Activated T-cell treated with anti-CD3 and anti-CD28 coated beads for 48 hours (primary cell): ENCODE measurements around the gene THSD7B.

Source experiments
- DNase-seq: peaks from one replicate; pipeline ENCODE4 v3.0.0-alpha.2; 2020; ENCODE audit warnings: low read depth

Gene THSD7B

GRCh38 chr2:136801661-136802060, 36.3 kb downstream of the THSD7B start:
- DNase-seq, result no peak

GRCh38 chr2:136809998-136810397, 44.7 kb downstream of the THSD7B start:
- DNase-seq, result no peak

GRCh38 chr2:136818839-136819238, 53.5 kb downstream of the THSD7B start:
- no peak for DNase-seq

- DNase-seq, result no peak
Measured at GRCh38 chr2:136823291-136823690, 57.9 kb downstream of the THSD7B start.

GRCh38 chr2:136828162-136828561, 62.8 kb downstream of the THSD7B start:
- no peak for DNase-seq

- DNase-seq, result no peak
Measured at GRCh38 chr2:136828774-136829173, 63.4 kb downstream of the THSD7B start.

- no peak for DNase-seq
Measured at GRCh38 chr2:136844546-136844945, 79.2 kb downstream of the THSD7B start.

GRCh38 chr2:136858656-136859055, 93.3 kb downstream of the THSD7B start:
- no peak for DNase-seq

GRCh38 chr2:136860443-136860958, 95.2 kb downstream of the THSD7B start:
- DNase-seq, result no peak

- DNase-seq, result no peak
Measured at GRCh38 chr2:136863468-136863867, 98.1 kb downstream of the THSD7B start.

GRCh38 chr2:136863874-136864273, 98.5 kb downstream of the THSD7B start:
- DNase-seq, result no peak

- DNase-seq, result no peak
Measured at GRCh38 chr2:136871424-136871823, 106.1 kb downstream of the THSD7B start.

- DNase-seq, result no peak
Measured at GRCh38 chr2:136874258-136874657, 108.9 kb downstream of the THSD7B start.

GRCh38 chr2:136891100-136891499, 125.8 kb downstream of the THSD7B start:
- DNase-seq, result no peak

- no peak for DNase-seq
Measured at GRCh38 chr2:136894007-136894634, 128.8 kb downstream of the THSD7B start.

GRCh38 chr2:136901732-136902131, 136.4 kb downstream of the THSD7B start:
- DNase-seq, result no peak

- no peak for DNase-seq
Measured at GRCh38 chr2:136905779-136906178, 140.4 kb downstream of the THSD7B start.

GRCh38 chr2:136909777-136910176, 144.4 kb downstream of the THSD7B start:
- no peak for DNase-seq

GRCh38 chr2:136916131-136916530, 150.8 kb downstream of the THSD7B start:
- no peak for DNase-seq

- DNase-seq, result no peak
Measured at GRCh38 chr2:136917411-136917881, 152.1 kb downstream of the THSD7B start.

GRCh38 chr2:136919682-136920081, 154.3 kb downstream of the THSD7B start:
- DNase-seq, result no peak

GRCh38 chr2:136920652-136921333, 155.4 kb downstream of the THSD7B start:
- DNase-seq, result no peak

- DNase-seq, result no peak
Measured at GRCh38 chr2:136927156-136927555, 161.8 kb downstream of the THSD7B start.

GRCh38 chr2:136929531-136929930, 164.2 kb downstream of the THSD7B start:
- DNase-seq, result no peak
